ENCODE data around the gene TMSB10. TPM values are rescaled to one million over a fixed set of nuclear protein-coding genes. Genes with fewer than 3 reads are reported as not detected.

Gene TMSB10
- total and polyA plus RNA-seq, 4 donors: 225 to 518 (median 256) TPM

DNA sequence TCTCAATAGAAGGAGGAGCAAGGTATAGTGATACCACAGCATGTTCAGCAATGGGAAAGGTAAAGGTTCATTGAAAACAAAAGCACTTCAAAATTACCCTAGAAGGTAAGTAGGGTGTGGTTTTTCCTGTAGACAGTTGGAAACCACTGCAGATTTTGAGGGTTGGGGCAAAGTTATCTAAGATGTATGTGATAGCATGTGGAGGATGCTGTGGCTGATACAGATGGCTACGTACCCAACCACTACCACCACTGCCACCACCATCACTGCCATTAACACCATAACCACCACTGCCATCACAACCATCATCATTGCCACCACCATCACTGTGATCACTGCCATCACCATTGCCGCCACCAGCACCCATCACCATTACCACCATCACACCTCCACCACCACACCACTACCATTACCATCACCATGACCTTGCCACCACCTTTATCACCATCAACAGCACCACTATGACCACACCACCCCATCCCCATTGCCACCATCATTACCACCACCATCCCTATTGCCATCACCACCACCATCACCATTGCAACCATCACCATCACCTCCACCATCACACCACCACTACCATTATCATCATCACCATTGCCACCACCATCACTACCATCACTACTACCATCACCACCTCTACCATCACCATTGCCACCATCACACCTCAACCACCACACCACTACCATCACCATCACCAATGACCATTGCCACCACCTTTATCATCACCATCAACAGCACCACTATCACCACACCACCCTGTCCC lies 3.7 kb downstream of the TMSB10 start:
- Histone ChIP-seq H3K27me3 (ENCODE audit: control insufficient read depth in 4 of 4, insufficient read depth in 4 of 4, low read length in 3 of 4) (no peaks in the 10 kb centered on the region), H3K4me1 (ENCODE audit: control insufficient read depth in 4 of 4, insufficient read depth in 4 of 4, low read length in 3 of 4) (peaks cover 0 to 19% (median 5%) of the 10 kb centered on the region in 4 donors), H3K9me3 (ENCODE audit: control insufficient read depth in 4 of 4, low read length in 3 of 4) (no peaks in the 10 kb centered on the region), H3K27ac (ENCODE audit: low read depth in 1 of 2, low read length in 2 of 2) (no peak overlapping the region), H3K36me3 (ENCODE audit: control insufficient read depth in 4 of 4, insufficient read depth in 3 of 4, low read depth in 1 of 4, low read length in 3 of 4) (no peaks in the 10 kb centered on the region), H3K4me3 (ENCODE audit: low read depth in 1 of 3, low read length in 3 of 3) (no peak overlapping the region), H3K9ac (ENCODE audit: low read depth in 1 of 2, low read length in 2 of 2) (no peak overlapping the region)
- TF ChIP-seq, protein P1, sequence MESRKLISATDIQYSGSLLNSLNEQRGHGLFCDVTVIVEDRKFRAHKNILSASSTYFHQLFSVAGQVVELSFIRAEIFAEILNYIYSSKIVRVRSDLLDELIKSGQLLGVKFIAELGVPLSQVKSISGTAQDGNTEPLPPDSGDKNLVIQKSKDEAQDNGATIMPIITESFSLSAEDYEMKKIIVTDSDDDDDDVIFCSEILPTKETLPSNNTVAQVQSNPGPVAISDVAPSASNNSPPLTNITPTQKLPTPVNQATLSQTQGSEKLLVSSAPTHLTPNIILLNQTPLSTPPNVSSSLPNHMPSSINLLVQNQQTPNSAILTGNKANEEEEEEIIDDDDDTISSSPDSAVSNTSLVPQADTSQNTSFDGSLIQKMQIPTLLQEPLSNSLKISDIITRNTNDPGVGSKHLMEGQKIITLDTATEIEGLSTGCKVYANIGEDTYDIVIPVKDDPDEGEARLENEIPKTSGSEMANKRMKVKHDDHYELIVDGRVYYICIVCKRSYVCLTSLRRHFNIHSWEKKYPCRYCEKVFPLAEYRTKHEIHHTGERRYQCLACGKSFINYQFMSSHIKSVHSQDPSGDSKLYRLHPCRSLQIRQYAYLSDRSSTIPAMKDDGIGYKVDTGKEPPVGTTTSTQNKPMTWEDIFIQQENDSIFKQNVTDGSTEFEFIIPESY (IDR thresholded peaks at IDR 0.05): no peak
- no peak for TF ChIP-seq NR2F2 (IDR thresholded peaks at IDR 0.05)
- TF ChIP-seq, protein P2, sequence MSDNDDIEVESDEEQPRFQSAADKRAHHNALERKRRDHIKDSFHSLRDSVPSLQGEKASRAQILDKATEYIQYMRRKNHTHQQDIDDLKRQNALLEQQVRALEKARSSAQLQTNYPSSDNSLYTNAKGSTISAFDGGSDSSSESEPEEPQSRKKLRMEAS (IDR thresholded peaks at IDR 0.05): no peak
- TF ChIP-seq FOXA1 (IDR thresholded peaks at IDR 0.05): no peak
- TF ChIP-seq, protein P3, sequence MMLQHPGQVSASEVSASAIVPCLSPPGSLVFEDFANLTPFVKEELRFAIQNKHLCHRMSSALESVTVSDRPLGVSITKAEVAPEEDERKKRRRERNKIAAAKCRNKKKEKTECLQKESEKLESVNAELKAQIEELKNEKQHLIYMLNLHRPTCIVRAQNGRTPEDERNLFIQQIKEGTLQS (IDR thresholded peaks at IDR 0.05): no peak
- no peak for TF ChIP-seq RAD21 (IDR thresholded peaks at IDR 0.05)
- TF ChIP-seq, protein P4, sequence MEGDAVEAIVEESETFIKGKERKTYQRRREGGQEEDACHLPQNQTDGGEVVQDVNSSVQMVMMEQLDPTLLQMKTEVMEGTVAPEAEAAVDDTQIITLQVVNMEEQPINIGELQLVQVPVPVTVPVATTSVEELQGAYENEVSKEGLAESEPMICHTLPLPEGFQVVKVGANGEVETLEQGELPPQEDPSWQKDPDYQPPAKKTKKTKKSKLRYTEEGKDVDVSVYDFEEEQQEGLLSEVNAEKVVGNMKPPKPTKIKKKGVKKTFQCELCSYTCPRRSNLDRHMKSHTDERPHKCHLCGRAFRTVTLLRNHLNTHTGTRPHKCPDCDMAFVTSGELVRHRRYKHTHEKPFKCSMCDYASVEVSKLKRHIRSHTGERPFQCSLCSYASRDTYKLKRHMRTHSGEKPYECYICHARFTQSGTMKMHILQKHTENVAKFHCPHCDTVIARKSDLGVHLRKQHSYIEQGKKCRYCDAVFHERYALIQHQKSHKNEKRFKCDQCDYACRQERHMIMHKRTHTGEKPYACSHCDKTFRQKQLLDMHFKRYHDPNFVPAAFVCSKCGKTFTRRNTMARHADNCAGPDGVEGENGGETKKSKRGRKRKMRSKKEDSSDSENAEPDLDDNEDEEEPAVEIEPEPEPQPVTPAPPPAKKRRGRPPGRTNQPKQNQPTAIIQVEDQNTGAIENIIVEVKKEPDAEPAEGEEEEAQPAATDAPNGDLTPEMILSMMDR (IDR thresholded peaks at IDR 0.05; ENCODE audit: low read depth, low read length, missing input control): no peak
- no peak for TF ChIP-seq RXRA (IDR thresholded peaks at IDR 0.05)
- TF ChIP-seq FOXA2 (IDR thresholded peaks at IDR 0.05): no peak
- TF ChIP-seq HNF4G (IDR thresholded peaks at IDR 0.05): no peak
- no peak for TF ChIP-seq EGR1 (IDR thresholded peaks at IDR 0.05; ENCODE audit: low read depth in 2 of 2)
- no peak for TF ChIP-seq TAF1 (conservative IDR thresholded peaks at IDR 0.05)
- TF ChIP-seq, protein P5, sequence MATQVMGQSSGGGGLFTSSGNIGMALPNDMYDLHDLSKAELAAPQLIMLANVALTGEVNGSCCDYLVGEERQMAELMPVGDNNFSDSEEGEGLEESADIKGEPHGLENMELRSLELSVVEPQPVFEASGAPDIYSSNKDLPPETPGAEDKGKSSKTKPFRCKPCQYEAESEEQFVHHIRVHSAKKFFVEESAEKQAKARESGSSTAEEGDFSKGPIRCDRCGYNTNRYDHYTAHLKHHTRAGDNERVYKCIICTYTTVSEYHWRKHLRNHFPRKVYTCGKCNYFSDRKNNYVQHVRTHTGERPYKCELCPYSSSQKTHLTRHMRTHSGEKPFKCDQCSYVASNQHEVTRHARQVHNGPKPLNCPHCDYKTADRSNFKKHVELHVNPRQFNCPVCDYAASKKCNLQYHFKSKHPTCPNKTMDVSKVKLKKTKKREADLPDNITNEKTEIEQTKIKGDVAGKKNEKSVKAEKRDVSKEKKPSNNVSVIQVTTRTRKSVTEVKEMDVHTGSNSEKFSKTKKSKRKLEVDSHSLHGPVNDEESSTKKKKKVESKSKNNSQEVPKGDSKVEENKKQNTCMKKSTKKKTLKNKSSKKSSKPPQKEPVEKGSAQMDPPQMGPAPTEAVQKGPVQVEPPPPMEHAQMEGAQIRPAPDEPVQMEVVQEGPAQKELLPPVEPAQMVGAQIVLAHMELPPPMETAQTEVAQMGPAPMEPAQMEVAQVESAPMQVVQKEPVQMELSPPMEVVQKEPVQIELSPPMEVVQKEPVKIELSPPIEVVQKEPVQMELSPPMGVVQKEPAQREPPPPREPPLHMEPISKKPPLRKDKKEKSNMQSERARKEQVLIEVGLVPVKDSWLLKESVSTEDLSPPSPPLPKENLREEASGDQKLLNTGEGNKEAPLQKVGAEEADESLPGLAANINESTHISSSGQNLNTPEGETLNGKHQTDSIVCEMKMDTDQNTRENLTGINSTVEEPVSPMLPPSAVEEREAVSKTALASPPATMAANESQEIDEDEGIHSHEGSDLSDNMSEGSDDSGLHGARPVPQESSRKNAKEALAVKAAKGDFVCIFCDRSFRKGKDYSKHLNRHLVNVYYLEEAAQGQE (IDR thresholded peaks at IDR 0.05): no peak
- no peak for DNase-seq (ENCODE audit: low spot score)
- WGBS: 93% methylated on average over 2 of the region's 2 CpGs

DNA sequence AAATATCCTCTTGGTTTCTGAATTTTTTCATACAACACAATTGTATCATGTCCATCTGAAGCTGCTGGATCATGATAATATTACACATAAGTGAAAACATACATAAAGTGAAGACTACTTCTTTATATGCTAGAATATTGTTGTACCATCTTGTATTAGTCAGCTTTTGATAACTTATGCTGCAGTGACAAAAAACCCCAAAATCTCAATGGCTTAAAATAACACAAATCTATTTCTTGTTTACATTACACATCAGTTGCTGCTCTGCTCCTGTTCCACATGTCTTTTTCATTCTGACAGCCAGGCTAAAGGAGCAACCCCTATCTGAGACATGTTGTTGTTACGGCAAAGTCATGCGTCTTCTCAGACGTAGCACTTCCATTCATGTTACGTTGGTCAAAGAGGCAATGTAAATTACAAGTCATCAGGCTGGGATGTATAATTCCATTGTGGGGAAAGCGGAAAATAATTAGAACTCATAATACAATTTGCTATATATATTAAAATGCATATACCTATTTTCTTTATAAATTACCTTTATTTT lies 5.8 kb downstream of the TMSB10 start:
- Histone ChIP-seq H3K4me1 (ENCODE audit: control insufficient read depth in 4 of 4, insufficient read depth in 4 of 4, low read length in 3 of 4) (peaks cover 0 to 9% (median 0%) of the 10 kb centered on the region in 4 donors), H3K27ac (ENCODE audit: low read depth in 1 of 2, low read length in 2 of 2) (no peak overlapping the region), H3K27me3 (ENCODE audit: control insufficient read depth in 4 of 4, insufficient read depth in 4 of 4, low read length in 3 of 4) (no peaks in the 10 kb centered on the region), H3K4me3 (ENCODE audit: low read depth in 1 of 3, low read length in 3 of 3) (no peak overlapping the region), H3K9me3 (ENCODE audit: control insufficient read depth in 4 of 4, low read length in 3 of 4) (no peaks in the 10 kb centered on the region), H3K9ac (ENCODE audit: low read depth in 1 of 2, low read length in 2 of 2) (no peak overlapping the region), H3K36me3 (ENCODE audit: control insufficient read depth in 4 of 4, insufficient read depth in 3 of 4, low read depth in 1 of 4, low read length in 3 of 4) (no peaks in the 10 kb centered on the region)
- no peak for DNase-seq (ENCODE audit: low spot score)
- 99% methylated on average over 5 of the region's 5 CpGs for WGBS
- no peak for TF ChIP-seq HNF4G (IDR thresholded peaks at IDR 0.05)
- TF ChIP-seq, protein P3 (IDR thresholded peaks at IDR 0.05): no peak
- no peak for TF ChIP-seq FOXA2 (IDR thresholded peaks at IDR 0.05)
- TF ChIP-seq TAF1 (conservative IDR thresholded peaks at IDR 0.05): no peak
- no peak for TF ChIP-seq NR2F2 (IDR thresholded peaks at IDR 0.05)
- TF ChIP-seq, protein P2 (IDR thresholded peaks at IDR 0.05): no peak
- no peak for TF ChIP-seq FOXA1 (IDR thresholded peaks at IDR 0.05)
- TF ChIP-seq RXRA (IDR thresholded peaks at IDR 0.05): no peak
- no peak for TF ChIP-seq GABPA (IDR thresholded peaks at IDR 0.05 in 1 of 2, conservative IDR thresholded peaks at IDR 0.05 in 1 of 2)
- no peak for TF ChIP-seq JUND (IDR thresholded peaks at IDR 0.05)
- TF ChIP-seq, protein P4 (IDR thresholded peaks at IDR 0.05; ENCODE audit: low read depth, low read length, missing input control): no peak
- TF ChIP-seq, protein P1 (IDR thresholded peaks at IDR 0.05): no peak

All from liver (tissue), 9 donors.